ENCODE measurements around the gene TAMALIN.

GRCh38 chr12:51986834-51987233 is 19.9 kb upstream of the TAMALIN start:
- TF ChIP-seq, protein P1, sequence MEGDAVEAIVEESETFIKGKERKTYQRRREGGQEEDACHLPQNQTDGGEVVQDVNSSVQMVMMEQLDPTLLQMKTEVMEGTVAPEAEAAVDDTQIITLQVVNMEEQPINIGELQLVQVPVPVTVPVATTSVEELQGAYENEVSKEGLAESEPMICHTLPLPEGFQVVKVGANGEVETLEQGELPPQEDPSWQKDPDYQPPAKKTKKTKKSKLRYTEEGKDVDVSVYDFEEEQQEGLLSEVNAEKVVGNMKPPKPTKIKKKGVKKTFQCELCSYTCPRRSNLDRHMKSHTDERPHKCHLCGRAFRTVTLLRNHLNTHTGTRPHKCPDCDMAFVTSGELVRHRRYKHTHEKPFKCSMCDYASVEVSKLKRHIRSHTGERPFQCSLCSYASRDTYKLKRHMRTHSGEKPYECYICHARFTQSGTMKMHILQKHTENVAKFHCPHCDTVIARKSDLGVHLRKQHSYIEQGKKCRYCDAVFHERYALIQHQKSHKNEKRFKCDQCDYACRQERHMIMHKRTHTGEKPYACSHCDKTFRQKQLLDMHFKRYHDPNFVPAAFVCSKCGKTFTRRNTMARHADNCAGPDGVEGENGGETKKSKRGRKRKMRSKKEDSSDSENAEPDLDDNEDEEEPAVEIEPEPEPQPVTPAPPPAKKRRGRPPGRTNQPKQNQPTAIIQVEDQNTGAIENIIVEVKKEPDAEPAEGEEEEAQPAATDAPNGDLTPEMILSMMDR (IDR thresholded peaks at IDR 0.05; ENCODE audit: insufficient read depth, low read length) = no peak
- no peak for TF ChIP-seq POLR2AphosphoS5 (IDR thresholded peaks at IDR 0.05; ENCODE audit: low read depth)
- no peak for TF ChIP-seq SPI1 (IDR thresholded peaks at IDR 0.05; ENCODE audit: borderline replicate concordance, low read depth)
- TF ChIP-seq GABPA (IDR thresholded peaks at IDR 0.05; ENCODE audit: low read depth) = no peak
- TF ChIP-seq, protein P2, sequence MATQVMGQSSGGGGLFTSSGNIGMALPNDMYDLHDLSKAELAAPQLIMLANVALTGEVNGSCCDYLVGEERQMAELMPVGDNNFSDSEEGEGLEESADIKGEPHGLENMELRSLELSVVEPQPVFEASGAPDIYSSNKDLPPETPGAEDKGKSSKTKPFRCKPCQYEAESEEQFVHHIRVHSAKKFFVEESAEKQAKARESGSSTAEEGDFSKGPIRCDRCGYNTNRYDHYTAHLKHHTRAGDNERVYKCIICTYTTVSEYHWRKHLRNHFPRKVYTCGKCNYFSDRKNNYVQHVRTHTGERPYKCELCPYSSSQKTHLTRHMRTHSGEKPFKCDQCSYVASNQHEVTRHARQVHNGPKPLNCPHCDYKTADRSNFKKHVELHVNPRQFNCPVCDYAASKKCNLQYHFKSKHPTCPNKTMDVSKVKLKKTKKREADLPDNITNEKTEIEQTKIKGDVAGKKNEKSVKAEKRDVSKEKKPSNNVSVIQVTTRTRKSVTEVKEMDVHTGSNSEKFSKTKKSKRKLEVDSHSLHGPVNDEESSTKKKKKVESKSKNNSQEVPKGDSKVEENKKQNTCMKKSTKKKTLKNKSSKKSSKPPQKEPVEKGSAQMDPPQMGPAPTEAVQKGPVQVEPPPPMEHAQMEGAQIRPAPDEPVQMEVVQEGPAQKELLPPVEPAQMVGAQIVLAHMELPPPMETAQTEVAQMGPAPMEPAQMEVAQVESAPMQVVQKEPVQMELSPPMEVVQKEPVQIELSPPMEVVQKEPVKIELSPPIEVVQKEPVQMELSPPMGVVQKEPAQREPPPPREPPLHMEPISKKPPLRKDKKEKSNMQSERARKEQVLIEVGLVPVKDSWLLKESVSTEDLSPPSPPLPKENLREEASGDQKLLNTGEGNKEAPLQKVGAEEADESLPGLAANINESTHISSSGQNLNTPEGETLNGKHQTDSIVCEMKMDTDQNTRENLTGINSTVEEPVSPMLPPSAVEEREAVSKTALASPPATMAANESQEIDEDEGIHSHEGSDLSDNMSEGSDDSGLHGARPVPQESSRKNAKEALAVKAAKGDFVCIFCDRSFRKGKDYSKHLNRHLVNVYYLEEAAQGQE (IDR thresholded peaks at IDR 0.05; ENCODE audit: insufficient replicate concordance, low read depth) = no peak

Data from HL-60 (cell line).